Smooth muscle cell of the pulmonary artery (primary cell): ENCODE data around the gene FUCA1. TPM values are rescaled to one million over a fixed set of nuclear protein-coding genes. Genes with fewer than 3 reads are reported as not detected.

Experiments used
- total RNA-seq: library from RNA; depleted of rRNA; stranded (reverse); fragments of >200 nt; gene quantifications from 2 replicates; pipeline ENCODE4 v1.2.3, GENCODE V29; 2014

The FUCA1 gene
- total RNA-seq, result 15.0 and 30.2 TPM in 2 replicates

GRCh38 chr1:23867895-23868556 lies at the start of gene FUCA1:
FUCA1 (minus strand) TSS chr1:23868290; CDS start chr1:23868286, 4 bp downstream.

GRCh38 chr1:23913212-23913880 lies 45.3 kb upstream of the FUCA1 start, which contains the start of gene CNR2:
CNR2 (minus strand) TSS chr1:23913362; CDS start chr1:23875617, 37,745 bp downstream.

GRCh38 chr1:23825076-23825761 lies 42.9 kb downstream of the FUCA1 start, which contains the start of gene HMGCL:
HMGCL (minus strand) TSS chr1:23825429; CDS start chr1:23825415, 14 bp downstream.

GRCh38 chr1:23800400-23801337 lies 67.4 kb downstream of the FUCA1 start, which contains the start of gene GALE:
GALE (minus strand) TSS chr1:23800754; CDS start chr1:23799007, 1,747 bp downstream.

Other genes with a start within 250 kb of the FUCA1 start
- gene RPL11, start 176.5 kb downstream of the FUCA1 start, total RNA-seq, result 679 and 690 TPM in 2 replicates
- 23.5 and 25.3 TPM in 2 replicates for gene ELOA, start 124.8 kb downstream of the FUCA1 start, total RNA-seq
- gene PITHD1, start 89.9 kb downstream of the FUCA1 start, total RNA-seq, result 31.8 and 32.7 TPM in 2 replicates
- 33.0 and 38.6 TPM in 2 replicates for gene LYPLA2, start 77.1 kb downstream of the FUCA1 start, total RNA-seq
- gene GALE, start 67.5 kb downstream of the FUCA1 start, total RNA-seq, result 12.6 and 35.3 TPM in 2 replicates
- 53.0 and 58.0 TPM in 2 replicates for gene HMGCL, start 42.9 kb downstream of the FUCA1 start, total RNA-seq
- gene CNR2, start 45.1 kb upstream of the FUCA1 start, total RNA-seq, result not detected in 2 replicates
- 45.9 and 74.0 TPM in 2 replicates for gene PNRC2, start 91.5 kb upstream of the FUCA1 start, total RNA-seq
- gene SRSF10, start 112.0 kb upstream of the FUCA1 start, total RNA-seq, result 60.0 and 72.1 TPM in 2 replicates
- 0.13 and 0.17 TPM in 2 replicates for gene MYOM3, start 243.8 kb upstream of the FUCA1 start, total RNA-seq